DMS53 treated with DMSO at 0.1 percent for 48 hours (cell line): ENCODE results near the gene SERPINE1.

ENCODE experiments used
- DNase-seq: peaks from one replicate; lab custom pipeline; 2025; ENCODE audit not compliant: unreplicated experiment; lab: John Stamatoyannopoulos, UW

SERPINE1 gene

DNA sequence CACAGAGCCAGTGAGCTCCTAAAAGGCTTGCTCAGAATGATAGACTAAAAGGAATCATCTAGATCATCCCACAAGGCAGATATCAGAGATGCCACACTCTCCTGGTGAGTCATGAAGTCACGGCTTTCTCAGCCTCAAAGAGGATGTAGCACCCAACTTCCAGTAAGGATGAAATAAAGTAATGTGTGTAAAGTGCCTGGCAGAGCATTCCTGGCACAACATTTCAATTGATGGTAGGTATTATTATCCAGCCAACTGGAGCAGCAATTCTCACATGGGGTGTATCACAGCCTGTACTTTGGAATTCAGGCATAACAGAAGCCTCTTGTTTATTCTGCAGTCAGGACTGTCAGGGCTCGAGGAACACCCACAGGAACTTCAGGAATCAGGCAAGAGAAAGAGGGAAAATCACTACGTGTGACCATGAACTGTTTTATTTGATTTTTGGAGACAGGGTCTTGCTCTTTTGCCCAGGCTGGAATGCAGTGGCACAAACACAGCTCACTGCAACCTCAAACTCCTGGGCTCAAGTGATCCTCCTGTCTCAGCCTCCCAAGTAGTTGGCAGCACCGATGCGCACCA, 58.4 kb downstream of the SERPINE1 start:
- DNase-seq, result no peak

DNA sequence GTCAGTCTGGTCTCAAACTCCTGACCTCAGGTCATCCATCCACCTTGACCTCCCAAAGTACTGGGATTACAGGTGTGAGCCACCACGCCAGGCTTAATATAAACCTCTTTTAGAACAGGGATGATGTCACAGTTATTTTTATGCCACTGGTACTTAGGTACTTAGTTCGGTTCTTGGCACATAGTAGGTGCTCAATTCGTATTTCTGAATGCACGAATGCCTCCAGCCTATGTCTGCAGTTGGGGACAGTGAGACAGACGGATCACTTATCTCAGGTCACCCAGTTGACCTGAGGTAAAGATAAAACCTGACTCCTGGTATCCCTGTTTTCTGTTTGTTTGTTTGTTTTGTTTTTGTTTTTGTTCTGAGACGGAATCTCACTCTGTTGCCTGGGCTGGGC, 59.3 kb downstream of the SERPINE1 start:
- no peak for DNase-seq

DNA sequence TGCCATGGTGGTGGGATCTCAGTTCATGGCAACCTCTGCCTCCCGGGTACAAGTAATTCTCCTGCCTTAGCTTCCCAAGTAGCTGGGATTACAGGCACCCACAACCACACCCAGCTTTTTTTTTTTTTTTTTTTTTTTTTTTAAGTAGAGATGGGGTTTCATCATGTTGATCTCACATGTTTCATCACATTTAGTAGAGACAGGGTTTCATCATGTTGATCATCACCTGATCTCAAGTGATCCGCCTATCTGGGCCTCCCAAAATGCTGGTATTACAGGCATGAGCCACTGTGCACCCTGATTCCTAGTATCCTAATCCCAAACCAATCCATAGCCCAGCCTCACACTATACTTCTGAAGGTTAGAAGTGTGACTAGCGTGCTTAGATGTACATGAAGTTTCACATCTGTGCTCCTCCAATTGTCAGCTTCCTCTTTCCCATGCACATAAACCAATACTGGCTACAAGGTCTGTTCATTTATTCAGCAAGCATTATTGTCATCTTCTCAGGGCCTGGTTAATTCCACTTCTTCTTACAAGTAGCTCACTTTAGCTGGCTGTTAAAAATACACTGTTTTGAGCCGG, 60.0 kb downstream of the SERPINE1 start:
- DNase-seq, result no peak
